Activated B cell treated with CpG ODN at 0.5 μM for 24 hours (primary cell): ENCODE results near the gene GSK3B. TPM values are rescaled to one million over a fixed set of nuclear protein-coding genes. Genes with fewer than 3 reads are reported as not detected.

Source experiments
- ATAC-seq: fragments of 200-7000 bp; cut with Tn5 transposase; one replicate; pipeline ENCODE4 v1.10.0; 2021; ENCODE audit warnings: low read depth, mild to moderate bottlenecking, moderate library complexity
- CTCF ChIA-PET: fragments of 350-600 bp; sonication (Branson Sonifier 250); formaldehyde crosslinking; loops from one replicate; lab custom pipeline; 2021; ENCODE audit warnings: antibody characterized with exemption; lab: Charles Lee
- POLR2A ChIA-PET: fragments of 350-600 bp; sonication (Branson Sonifier 250); formaldehyde crosslinking; loops from one replicate; lab custom pipeline; 2021; ENCODE audit warnings: antibody characterized with exemption; lab: Charles Lee
- DNase-seq: peaks from one replicate; pipeline ENCODE4 v3.0.0; 2022
- H3K27ac Mint-ChIP-seq: one replicate; pipeline ENCODE4 v1.8.0; 2020; ENCODE audit warnings: mixed read lengths
- H3K27me3 Mint-ChIP-seq: one replicate; pipeline ENCODE4 v1.8.0; 2021; ENCODE audit warnings: mixed read lengths
- H3K36me3 Mint-ChIP-seq: one replicate; pipeline ENCODE4 v1.8.0; 2021; ENCODE audit warnings: low read depth, mixed read lengths
- H3K4me1 Mint-ChIP-seq: one replicate; pipeline ENCODE4 v1.8.0; 2021; ENCODE audit warnings: mixed read lengths
- H3K4me3 Mint-ChIP-seq: one replicate; pipeline ENCODE4 v1.8.0; 2020; ENCODE audit warnings: mild to moderate bottlenecking, mixed read lengths
- H3K9me3 Mint-ChIP-seq: one replicate; pipeline ENCODE4 v1.8.0; 2020; ENCODE audit warnings: mixed read lengths
- intact Hi-C: fragments of 100-400 bp; cut with micrococcal nuclease; formaldehyde crosslinking; loops from one replicate; pipeline ENCODE4 v1.15.1; 2024
- total RNA-seq: library from RNA; stranded (reverse); gene quantifications from 2 replicates; pipeline ENCODE4 v1.2.3, GENCODE V29; 2022
- TF ChIP-seq, protein P1 (sequence below): fragments of 200-600 bp; IDR thresholded peaks from one replicate; pipeline ENCODE4 v1.8.0; 2022; ENCODE audit warnings: antibody characterized with exemption, mild to moderate bottlenecking

The GSK3B gene
- total RNA-seq, 1 donor from 2014 or later, result 35.4 TPM

DNA sequence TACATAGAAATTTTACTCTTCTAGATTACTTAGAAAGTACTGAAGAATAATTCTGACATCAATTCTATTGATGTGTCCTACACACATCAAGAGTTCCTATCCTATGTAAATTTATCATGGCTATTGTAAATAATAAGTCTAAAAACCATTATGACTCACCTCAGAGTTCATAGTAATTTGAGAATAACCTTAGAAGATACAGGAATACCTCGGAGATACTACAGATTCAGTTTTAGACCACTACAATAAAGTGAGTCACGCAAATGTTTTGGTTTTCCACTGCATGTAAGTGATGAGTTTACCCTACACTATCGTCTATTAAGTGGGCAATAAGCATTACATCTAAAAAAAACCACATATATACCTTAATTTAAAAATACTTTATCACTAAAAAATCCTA lies 237.6 kb downstream of the GSK3B start:
- H3K4me1 Mint-ChIP-seq, result peaks cover 1% of the 10 kb centered on the region
- ATAC-seq, result no peak
- ChIA-PET POLR2A (no interaction called here), CTCF (no interaction called here)
- TF ChIP-seq, protein P1, sequence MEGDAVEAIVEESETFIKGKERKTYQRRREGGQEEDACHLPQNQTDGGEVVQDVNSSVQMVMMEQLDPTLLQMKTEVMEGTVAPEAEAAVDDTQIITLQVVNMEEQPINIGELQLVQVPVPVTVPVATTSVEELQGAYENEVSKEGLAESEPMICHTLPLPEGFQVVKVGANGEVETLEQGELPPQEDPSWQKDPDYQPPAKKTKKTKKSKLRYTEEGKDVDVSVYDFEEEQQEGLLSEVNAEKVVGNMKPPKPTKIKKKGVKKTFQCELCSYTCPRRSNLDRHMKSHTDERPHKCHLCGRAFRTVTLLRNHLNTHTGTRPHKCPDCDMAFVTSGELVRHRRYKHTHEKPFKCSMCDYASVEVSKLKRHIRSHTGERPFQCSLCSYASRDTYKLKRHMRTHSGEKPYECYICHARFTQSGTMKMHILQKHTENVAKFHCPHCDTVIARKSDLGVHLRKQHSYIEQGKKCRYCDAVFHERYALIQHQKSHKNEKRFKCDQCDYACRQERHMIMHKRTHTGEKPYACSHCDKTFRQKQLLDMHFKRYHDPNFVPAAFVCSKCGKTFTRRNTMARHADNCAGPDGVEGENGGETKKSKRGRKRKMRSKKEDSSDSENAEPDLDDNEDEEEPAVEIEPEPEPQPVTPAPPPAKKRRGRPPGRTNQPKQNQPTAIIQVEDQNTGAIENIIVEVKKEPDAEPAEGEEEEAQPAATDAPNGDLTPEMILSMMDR, result no peak
- no peak overlapping the region for H3K27ac Mint-ChIP-seq
- H3K9me3 Mint-ChIP-seq, result peaks cover 3% of the 10 kb centered on the region
- intact Hi-C loops, result no loop called here
- peaks cover 64% of the 10 kb centered on the region for H3K36me3 Mint-ChIP-seq
- no peak for DNase-seq
- H3K4me3 Mint-ChIP-seq, result no peak overlapping the region
- no peaks in the 10 kb centered on the region for H3K27me3 Mint-ChIP-seq

GRCh38 chr3:119849126-119849525 lies 245.1 kb downstream of the GSK3B start:
- no peaks in the 10 kb centered on the region for H3K27me3 Mint-ChIP-seq
- H3K9me3 Mint-ChIP-seq, result peaks cover 5% of the 10 kb centered on the region
- H3K4me3 Mint-ChIP-seq, result no peak overlapping the region
- POLR2A ChIA-PET, result no interaction called here
- CTCF ChIA-PET, result no interaction called here
- intact Hi-C loops, result no loop called here
- peaks cover 52% of the 10 kb centered on the region for H3K36me3 Mint-ChIP-seq
- peaks cover 16% of the 10 kb centered on the region for H3K4me1 Mint-ChIP-seq
- H3K27ac Mint-ChIP-seq, result no peak overlapping the region
- DNase-seq (no peak), ATAC-seq (no peak)
- TF ChIP-seq, protein P1, result no peak

GRCh38 chr3:119841808-119842471 lies 252.3 kb downstream of the GSK3B start:
- peaks cover 5% of the 10 kb centered on the region for H3K9me3 Mint-ChIP-seq
- DNase-seq, result no peak
- TF ChIP-seq, protein P1, result no peak
- intact Hi-C loops, result no loop called here
- no peak overlapping the region for H3K27ac Mint-ChIP-seq
- H3K4me3 Mint-ChIP-seq, result no peak overlapping the region
- ChIA-PET POLR2A (no interaction called here), CTCF (no interaction called here)
- no peaks in the 10 kb centered on the region for H3K27me3 Mint-ChIP-seq
- H3K4me1 Mint-ChIP-seq, result peaks cover 15% of the 10 kb centered on the region
- H3K36me3 Mint-ChIP-seq, result peaks cover 58% of the 10 kb centered on the region
- ATAC-seq, result no peak

DNA sequence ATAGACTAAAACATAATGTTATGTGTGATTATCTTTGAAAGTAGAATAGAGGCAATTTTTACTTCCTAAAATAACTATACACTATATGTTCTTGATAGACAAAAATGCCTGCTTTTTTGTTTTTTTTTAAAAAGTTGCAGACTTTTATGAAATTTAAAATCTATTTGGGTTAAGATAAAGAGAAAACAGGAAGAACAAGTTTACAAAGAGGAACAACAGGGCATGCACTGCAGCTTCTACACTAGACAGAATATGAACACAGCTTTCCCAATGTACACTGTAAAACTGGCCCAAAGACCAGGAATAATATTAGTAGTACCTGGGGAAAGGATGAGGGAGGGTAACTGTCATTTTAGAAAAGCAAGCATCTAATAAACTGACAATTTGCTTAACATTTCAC lies 258.7 kb downstream of the GSK3B start:
- no peaks in the 10 kb centered on the region for H3K27me3 Mint-ChIP-seq
- TF ChIP-seq, protein P1, result no peak
- no peak for ATAC-seq
- no peak for DNase-seq
- POLR2A ChIA-PET, result no interaction called here
- H3K36me3 Mint-ChIP-seq, result peaks cover 28% of the 10 kb centered on the region
- CTCF ChIA-PET, result no interaction called here
- H3K4me3 Mint-ChIP-seq, result no peak overlapping the region
- H3K9me3 Mint-ChIP-seq, result no peaks in the 10 kb centered on the region
- peaks cover 7% of the 10 kb centered on the region for H3K4me1 Mint-ChIP-seq
- H3K27ac Mint-ChIP-seq, result no peak overlapping the region
- intact Hi-C loops, result no loop called here

DNA sequence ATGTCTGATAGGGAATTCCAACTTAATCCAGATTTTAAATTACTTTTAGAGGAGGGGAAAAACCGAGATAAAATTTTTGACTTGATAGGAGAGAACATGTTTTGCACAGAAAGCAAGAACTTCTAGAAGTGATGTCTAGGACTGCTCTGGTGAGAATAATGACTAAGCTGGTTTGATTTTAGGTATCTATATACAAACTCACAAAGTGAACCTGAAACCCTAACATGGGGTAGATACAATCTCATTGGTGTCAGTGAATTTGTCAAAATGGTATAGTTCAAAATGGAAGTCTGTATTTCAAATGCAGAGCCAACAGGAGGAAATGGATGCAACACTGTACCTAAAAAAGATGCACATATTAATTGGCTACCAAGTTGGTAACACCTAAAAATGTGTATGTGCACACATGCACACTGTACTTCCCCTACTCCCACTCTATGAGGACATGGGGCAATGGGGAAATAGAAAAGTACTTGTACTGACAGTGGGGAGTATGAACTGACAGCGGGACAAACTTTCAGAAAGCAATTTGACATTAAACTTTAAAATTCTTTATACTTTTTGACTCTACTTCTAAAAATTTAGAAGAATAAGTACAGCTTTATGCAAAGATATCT lies 259.4 kb downstream of the GSK3B start:
- Mint-ChIP-seq H3K4me3 (no peak overlapping the region), H3K27ac (no peak overlapping the region), H3K27me3 (no peaks in the 10 kb centered on the region), H3K9me3 (no peaks in the 10 kb centered on the region), H3K4me1 (peaks cover 7% of the 10 kb centered on the region), H3K36me3 (peaks cover 21% of the 10 kb centered on the region)
- POLR2A ChIA-PET, result no interaction called here
- CTCF ChIA-PET, result no interaction called here
- intact Hi-C loops, result no loop called here
- TF ChIP-seq, protein P1, result no peak
- no peak for DNase-seq
- ATAC-seq, result no peak
